Body of pancreas (tissue), 4 donors: ENCODE measurements around the gene MVB12B.

Experiments used
- POLR2A ChIP-seq, 3 donors: fragments of 450-650 bp; IDR thresholded peaks; one replicate each; pipeline ENCODE4 v1.6.1; 2016; ENCODE audit warnings: antibody characterized with exemption in 3 of 3, mild to moderate bottlenecking in 2 of 3
- TF ChIP-seq, protein P1 (sequence below), 7 experiments: fragments of 450-650 bp in 4 of 7; fragments of 200-600 bp in 3 of 7; sonication (generic) in 3 of 7; IDR thresholded peaks; one replicate each; pipeline ENCODE4 v1.5.1; 2016 to 2019; ENCODE audit warnings: antibody characterized with exemption in 7 of 7

DNA sequence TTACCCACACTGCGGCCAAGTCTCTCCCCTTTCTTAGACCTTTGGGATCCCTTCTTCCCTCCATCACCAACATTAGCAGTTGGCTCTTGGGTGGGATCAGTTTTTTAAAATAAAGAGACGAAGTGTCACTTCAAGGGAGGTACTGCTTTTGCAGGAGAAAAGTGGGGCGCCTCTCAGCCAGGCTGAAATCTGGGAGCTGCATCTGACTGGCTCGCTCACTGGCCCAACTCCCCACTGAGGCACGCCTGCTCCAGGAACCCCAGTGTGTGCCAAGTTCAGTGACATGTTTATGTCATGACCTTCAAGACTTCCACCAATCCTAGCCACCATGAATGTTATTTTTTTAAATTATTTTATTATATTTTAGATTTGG lies 130.5 kb downstream of the MVB12B start:
- TF ChIP-seq, protein P1, sequence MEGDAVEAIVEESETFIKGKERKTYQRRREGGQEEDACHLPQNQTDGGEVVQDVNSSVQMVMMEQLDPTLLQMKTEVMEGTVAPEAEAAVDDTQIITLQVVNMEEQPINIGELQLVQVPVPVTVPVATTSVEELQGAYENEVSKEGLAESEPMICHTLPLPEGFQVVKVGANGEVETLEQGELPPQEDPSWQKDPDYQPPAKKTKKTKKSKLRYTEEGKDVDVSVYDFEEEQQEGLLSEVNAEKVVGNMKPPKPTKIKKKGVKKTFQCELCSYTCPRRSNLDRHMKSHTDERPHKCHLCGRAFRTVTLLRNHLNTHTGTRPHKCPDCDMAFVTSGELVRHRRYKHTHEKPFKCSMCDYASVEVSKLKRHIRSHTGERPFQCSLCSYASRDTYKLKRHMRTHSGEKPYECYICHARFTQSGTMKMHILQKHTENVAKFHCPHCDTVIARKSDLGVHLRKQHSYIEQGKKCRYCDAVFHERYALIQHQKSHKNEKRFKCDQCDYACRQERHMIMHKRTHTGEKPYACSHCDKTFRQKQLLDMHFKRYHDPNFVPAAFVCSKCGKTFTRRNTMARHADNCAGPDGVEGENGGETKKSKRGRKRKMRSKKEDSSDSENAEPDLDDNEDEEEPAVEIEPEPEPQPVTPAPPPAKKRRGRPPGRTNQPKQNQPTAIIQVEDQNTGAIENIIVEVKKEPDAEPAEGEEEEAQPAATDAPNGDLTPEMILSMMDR (IDR thresholded peaks at IDR 0.05) = no peak
- TF ChIP-seq POLR2A (IDR thresholded peaks at IDR 0.05) = no peak
